GM23338 (cell line): ENCODE results near the gene ACP2. TPM values are rescaled to one million over a fixed set of nuclear protein-coding genes. Genes with fewer than 3 reads are reported as not detected.

Experiments
- ATAC-seq: fragments of 200-7000 bp; cut with Tn5 transposase; 3 replicates; pipeline ENCODE4 v1.9.1; 2020
- DNase-seq: peaks from one replicate; pipeline ENCODE4 v3.0.0-alpha.2; 2015; ENCODE audit warnings: low spot score
- H2AFZ ChIP-seq: fragments of 200-600 bp; sonication (generic); 2 replicates; pipeline ENCODE4 v1.8.0; 2016; ENCODE audit warnings: antibody characterized with exemption, mild to moderate bottlenecking, moderate library complexity
- H3F3A ChIP-seq: fragments of 200-600 bp; sonication (generic); replicated peaks from 2 replicates; pipeline ENCODE4 v1.8.0; 2017; ENCODE audit warnings: antibody characterized with exemption, mixed run types, low read depth
- H3K27ac ChIP-seq: fragments of 200-600 bp; sonication (generic); 2 replicates; pipeline ENCODE4 v1.6.1; 2016; ENCODE audit warnings: low read depth
- H3K27me3 ChIP-seq: fragments of 200-600 bp; sonication (generic); 2 replicates; pipeline ENCODE4 v1.8.0; 2016; ENCODE audit warnings: mild to moderate bottlenecking, mixed run types, moderate library complexity; ENCODE audit not compliant: insufficient read depth
- H3K36me3 ChIP-seq: fragments of 200-600 bp; sonication (generic); 2 replicates; pipeline ENCODE4 v1.8.0; 2016; ENCODE audit warnings: mild to moderate bottlenecking; ENCODE audit not compliant: insufficient read depth
- H3K4me1 ChIP-seq: fragments of 200-600 bp; sonication (generic); 2 replicates; pipeline ENCODE4 v1.8.0; 2016; ENCODE audit warnings: mild to moderate bottlenecking, moderate library complexity; ENCODE audit not compliant: insufficient read depth
- H3K4me2 ChIP-seq: fragments of 200-600 bp; sonication (generic); 2 replicates; pipeline ENCODE4 v1.7.1; 2017; ENCODE audit warnings: mixed run types
- H3K4me3 ChIP-seq: fragments of 200-600 bp; sonication (generic); 2 replicates; pipeline ENCODE4 v1.6.1; 2016; ENCODE audit warnings: mixed run types
- H3K79me2 ChIP-seq: fragments of 200-600 bp; sonication (generic); replicated peaks from 2 replicates; pipeline ENCODE4 v1.8.0; 2017; ENCODE audit warnings: mild to moderate bottlenecking; ENCODE audit not compliant: insufficient read depth
- H3K9me2 ChIP-seq: fragments of 200-600 bp; sonication (generic); 2 replicates; pipeline ENCODE4 v1.8.0; 2017; ENCODE audit not compliant: insufficient read depth
- H4K20me1 ChIP-seq: fragments of 200-600 bp; sonication (generic); replicated peaks from 2 replicates; pipeline ENCODE4 v1.8.0; 2017; ENCODE audit warnings: mild to moderate bottlenecking; ENCODE audit not compliant: insufficient read depth
- H3K27ac Mint-ChIP-seq: 2 replicates; pipeline ENCODE4 v1.8.0; 2020; ENCODE audit warnings: inconsistent platforms, mild to moderate bottlenecking, moderate library complexity, mixed read lengths
- H3K27me3 Mint-ChIP-seq: 3 replicates; pipeline ENCODE4 v1.8.0; 2022; ENCODE audit warnings: low read depth, mild to moderate bottlenecking, moderate library complexity, mixed read lengths, inconsistent platforms; ENCODE audit not compliant: insufficient read depth, poor library complexity
- H3K36me3 Mint-ChIP-seq: 3 replicates; pipeline ENCODE4 v1.8.0; 2021; ENCODE audit warnings: low read depth, mild to moderate bottlenecking, inconsistent platforms, moderate library complexity, mixed read lengths
- H3K4me1 Mint-ChIP-seq: 3 replicates; pipeline ENCODE4 v1.8.0; 2020; ENCODE audit warnings: mild to moderate bottlenecking, inconsistent platforms, mixed read lengths
- H3K4me3 Mint-ChIP-seq: 3 replicates; pipeline ENCODE4 v1.8.0; 2021; ENCODE audit warnings: moderate library complexity, mild to moderate bottlenecking, inconsistent platforms, mixed read lengths
- H3K9me3 Mint-ChIP-seq: 3 replicates; pipeline ENCODE4 v1.8.0; 2020; ENCODE audit warnings: moderate library complexity, mild to moderate bottlenecking, inconsistent platforms, mixed read lengths
- CREB1 ChIP-seq: fragments of 250-450 bp; sonication (Bioruptor Pico); IDR thresholded peaks from 2 replicates; pipeline ENCODE4 v1.5.0; 2020; ENCODE audit warnings: low read depth, mild to moderate bottlenecking, moderate library complexity
- EZH2 ChIP-seq: fragments of 200-600 bp; sonication (generic); IDR thresholded peaks from one replicate; pipeline ENCODE4 v1.8.0; 2017; ENCODE audit warnings: antibody characterized with exemption, mild to moderate bottlenecking, low read depth; ENCODE audit not compliant: unreplicated experiment
- EZH2phosphoT487 ChIP-seq: fragments of 200-600 bp; sonication (generic); IDR thresholded peaks from one replicate; pipeline ENCODE4 v1.8.1; 2018; ENCODE audit warnings: antibody characterized with exemption; ENCODE audit not compliant: unreplicated experiment
- JUNB ChIP-seq: IDR thresholded peaks from one replicate; pipeline ENCODE4 v1.6.1; 2016; ENCODE audit warnings: antibody characterized with exemption; ENCODE audit not compliant: unreplicated experiment
- NANOG ChIP-seq: IDR thresholded peaks from 2 replicates; pipeline ENCODE4 v1.6.1; 2016; ENCODE audit warnings: antibody characterized with exemption, borderline replicate concordance
- POLR2AphosphoS5 ChIP-seq: IDR thresholded peaks from 2 replicates; pipeline ENCODE4 v1.6.1; 2016; ENCODE audit warnings: antibody characterized with exemption, low read depth
- STAT1 ChIP-seq: IDR thresholded peaks from one replicate; pipeline ENCODE4 v1.6.1; 2016; ENCODE audit warnings: antibody characterized with exemption; ENCODE audit not compliant: unreplicated experiment
- polyA plus RNA-seq: library from polyadenylated mRNA; unstranded; fragments of >200 nt; fragmentation: Nextera tagmentation; extraction: Ambion mirVana; gene quantifications from 2 replicates; pipeline ENCODE4 v1.2.1, GENCODE V29; 2016
- total RNA-seq: library from RNA; depleted of rRNA; stranded (reverse); fragments of >200 nt; shearing (Covaris generic); gene quantifications from 2 replicates; pipeline ENCODE4 v1.2.3, GENCODE V29; 2014
- TF ChIP-seq, protein P1 (sequence below): IDR thresholded peaks from 2 replicates; pipeline ENCODE4 v1.6.1; 2016; ENCODE audit warnings: antibody characterized with exemption
- TF ChIP-seq, protein P2 (sequence below): fragments of 250-450 bp; sonication (Bioruptor Pico); IDR thresholded peaks from 2 replicates; pipeline ENCODE4 v1.5.0; 2020; ENCODE audit warnings: mild to moderate bottlenecking, moderate library complexity
- TF ChIP-seq, protein P3 (sequence below): IDR thresholded peaks from one replicate; pipeline ENCODE4 v1.6.1; 2018; ENCODE audit warnings: antibody characterized with exemption; ENCODE audit not compliant: unreplicated experiment

The ACP2 gene
- total and polyA plus RNA-seq, 2 experiments from 2014 or later = 7.3 to 32.1 TPM

- Histone ChIP-seq H3K79me2 (peaks cover 18% of the 10 kb centered on the region), H2AFZ (no peak overlapping the region), H3K4me2 (no peak overlapping the region), H3K27me3 (no peaks in the 10 kb centered on the region), H3K9me2 (no peaks in the 10 kb centered on the region), H3K36me3 (peaks cover 27% of the 10 kb centered on the region), H3K4me1 (no peaks in the 10 kb centered on the region; the same call in 1 of the 2 replicates), H3K4me3 (no peak overlapping the region), H3F3A (no peaks in the 10 kb centered on the region), H4K20me1 (peaks cover 5% of the 10 kb centered on the region), H3K27ac (no peak overlapping the region)
- peaks cover 60% of the 10 kb centered on the region for H3K36me3 Mint-ChIP-seq
- DNase-seq = no peak
- no peak overlapping the region for H3K4me3 Mint-ChIP-seq
- TF ChIP-seq EZH2 (no peak), NANOG (no peak), POLR2AphosphoS5 (no peak), JUNB (no peak), EZH2phosphoT487 (no peak), STAT1 (no peak), CREB1 (CRISPR knock-in tag) (no peak)
- TF ChIP-seq, protein P1, sequence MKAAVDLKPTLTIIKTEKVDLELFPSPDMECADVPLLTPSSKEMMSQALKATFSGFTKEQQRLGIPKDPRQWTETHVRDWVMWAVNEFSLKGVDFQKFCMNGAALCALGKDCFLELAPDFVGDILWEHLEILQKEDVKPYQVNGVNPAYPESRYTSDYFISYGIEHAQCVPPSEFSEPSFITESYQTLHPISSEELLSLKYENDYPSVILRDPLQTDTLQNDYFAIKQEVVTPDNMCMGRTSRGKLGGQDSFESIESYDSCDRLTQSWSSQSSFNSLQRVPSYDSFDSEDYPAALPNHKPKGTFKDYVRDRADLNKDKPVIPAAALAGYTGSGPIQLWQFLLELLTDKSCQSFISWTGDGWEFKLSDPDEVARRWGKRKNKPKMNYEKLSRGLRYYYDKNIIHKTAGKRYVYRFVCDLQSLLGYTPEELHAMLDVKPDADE = no peak
- TF ChIP-seq, protein P2, sequence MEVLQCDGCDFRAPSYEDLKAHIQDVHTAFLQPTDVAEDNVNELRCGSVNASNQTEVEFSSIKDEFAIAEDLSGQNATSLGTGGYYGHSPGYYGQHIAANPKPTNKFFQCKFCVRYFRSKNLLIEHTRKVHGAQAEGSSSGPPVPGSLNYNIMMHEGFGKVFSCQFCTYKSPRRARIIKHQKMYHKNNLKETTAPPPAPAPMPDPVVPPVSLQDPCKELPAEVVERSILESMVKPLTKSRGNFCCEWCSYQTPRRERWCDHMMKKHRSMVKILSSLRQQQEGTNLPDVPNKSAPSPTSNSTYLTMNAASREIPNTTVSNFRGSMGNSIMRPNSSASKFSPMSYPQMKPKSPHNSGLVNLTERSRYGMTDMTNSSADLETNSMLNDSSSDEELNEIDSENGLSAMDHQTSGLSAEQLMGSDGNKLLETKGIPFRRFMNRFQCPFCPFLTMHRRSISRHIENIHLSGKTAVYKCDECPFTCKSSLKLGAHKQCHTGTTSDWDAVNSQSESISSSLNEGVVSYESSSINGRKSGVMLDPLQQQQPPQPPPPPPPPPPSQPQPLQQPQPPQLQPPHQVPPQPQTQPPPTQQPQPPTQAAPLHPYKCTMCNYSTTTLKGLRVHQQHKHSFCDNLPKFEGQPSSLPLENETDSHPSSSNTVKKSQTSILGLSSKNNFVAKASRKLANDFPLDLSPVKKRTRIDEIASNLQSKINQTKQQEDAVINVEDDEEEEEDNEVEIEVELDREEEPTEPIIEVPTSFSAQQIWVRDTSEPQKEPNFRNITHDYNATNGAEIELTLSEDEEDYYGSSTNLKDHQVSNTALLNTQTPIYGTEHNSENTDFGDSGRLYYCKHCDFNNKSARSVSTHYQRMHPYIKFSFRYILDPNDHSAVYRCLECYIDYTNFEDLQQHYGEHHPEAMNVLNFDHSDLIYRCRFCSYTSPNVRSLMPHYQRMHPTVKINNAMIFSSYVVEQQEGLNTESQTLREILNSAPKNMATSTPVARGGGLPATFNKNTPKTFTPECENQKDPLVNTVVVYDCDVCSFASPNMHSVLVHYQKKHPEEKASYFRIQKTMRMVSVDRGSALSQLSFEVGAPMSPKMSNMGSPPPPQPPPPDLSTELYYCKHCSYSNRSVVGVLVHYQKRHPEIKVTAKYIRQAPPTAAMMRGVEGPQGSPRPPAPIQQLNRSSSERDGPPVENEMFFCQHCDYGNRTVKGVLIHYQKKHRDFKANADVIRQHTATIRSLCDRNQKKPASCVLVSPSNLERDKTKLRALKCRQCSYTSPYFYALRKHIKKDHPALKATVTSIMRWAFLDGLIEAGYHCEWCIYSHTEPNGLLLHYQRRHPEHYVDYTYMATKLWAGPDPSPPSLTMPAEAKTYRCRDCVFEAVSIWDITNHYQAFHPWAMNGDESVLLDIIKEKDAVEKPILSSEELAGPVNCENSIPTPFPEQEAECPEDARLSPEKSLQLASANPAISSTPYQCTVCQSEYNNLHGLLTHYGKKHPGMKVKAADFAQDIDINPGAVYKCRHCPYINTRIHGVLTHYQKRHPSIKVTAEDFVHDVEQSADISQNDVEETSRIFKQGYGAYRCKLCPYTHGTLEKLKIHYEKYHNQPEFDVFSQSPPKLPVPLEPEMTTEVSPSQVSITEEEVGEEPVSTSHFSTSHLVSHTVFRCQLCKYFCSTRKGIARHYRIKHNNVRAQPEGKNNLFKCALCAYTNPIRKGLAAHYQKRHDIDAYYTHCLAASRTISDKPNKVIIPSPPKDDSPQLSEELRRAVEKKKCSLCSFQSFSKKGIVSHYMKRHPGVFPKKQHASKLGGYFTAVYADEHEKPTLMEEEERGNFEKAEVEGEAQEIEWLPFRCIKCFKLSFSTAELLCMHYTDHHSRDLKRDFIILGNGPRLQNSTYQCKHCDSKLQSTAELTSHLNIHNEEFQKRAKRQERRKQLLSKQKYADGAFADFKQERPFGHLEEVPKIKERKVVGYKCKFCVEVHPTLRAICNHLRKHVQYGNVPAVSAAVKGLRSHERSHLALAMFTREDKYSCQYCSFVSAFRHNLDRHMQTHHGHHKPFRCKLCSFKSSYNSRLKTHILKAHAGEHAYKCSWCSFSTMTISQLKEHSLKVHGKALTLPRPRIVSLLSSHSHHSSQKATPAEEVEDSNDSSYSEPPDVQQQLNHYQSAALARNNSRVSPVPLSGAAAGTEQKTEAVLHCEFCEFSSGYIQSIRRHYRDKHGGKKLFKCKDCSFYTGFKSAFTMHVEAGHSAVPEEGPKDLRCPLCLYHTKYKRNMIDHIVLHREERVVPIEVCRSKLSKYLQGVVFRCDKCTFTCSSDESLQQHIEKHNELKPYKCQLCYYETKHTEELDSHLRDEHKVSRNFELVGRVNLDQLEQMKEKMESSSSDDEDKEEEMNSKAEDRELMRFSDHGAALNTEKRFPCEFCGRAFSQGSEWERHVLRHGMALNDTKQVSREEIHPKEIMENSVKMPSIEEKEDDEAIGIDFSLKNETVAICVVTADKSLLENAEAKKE (CRISPR knock-in tag) = no peak
- TF ChIP-seq, protein P3, sequence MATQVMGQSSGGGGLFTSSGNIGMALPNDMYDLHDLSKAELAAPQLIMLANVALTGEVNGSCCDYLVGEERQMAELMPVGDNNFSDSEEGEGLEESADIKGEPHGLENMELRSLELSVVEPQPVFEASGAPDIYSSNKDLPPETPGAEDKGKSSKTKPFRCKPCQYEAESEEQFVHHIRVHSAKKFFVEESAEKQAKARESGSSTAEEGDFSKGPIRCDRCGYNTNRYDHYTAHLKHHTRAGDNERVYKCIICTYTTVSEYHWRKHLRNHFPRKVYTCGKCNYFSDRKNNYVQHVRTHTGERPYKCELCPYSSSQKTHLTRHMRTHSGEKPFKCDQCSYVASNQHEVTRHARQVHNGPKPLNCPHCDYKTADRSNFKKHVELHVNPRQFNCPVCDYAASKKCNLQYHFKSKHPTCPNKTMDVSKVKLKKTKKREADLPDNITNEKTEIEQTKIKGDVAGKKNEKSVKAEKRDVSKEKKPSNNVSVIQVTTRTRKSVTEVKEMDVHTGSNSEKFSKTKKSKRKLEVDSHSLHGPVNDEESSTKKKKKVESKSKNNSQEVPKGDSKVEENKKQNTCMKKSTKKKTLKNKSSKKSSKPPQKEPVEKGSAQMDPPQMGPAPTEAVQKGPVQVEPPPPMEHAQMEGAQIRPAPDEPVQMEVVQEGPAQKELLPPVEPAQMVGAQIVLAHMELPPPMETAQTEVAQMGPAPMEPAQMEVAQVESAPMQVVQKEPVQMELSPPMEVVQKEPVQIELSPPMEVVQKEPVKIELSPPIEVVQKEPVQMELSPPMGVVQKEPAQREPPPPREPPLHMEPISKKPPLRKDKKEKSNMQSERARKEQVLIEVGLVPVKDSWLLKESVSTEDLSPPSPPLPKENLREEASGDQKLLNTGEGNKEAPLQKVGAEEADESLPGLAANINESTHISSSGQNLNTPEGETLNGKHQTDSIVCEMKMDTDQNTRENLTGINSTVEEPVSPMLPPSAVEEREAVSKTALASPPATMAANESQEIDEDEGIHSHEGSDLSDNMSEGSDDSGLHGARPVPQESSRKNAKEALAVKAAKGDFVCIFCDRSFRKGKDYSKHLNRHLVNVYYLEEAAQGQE = no peak
- H3K27me3 Mint-ChIP-seq = no peaks in the 10 kb centered on the region
- no peaks in the 10 kb centered on the region for H3K9me3 Mint-ChIP-seq
- ATAC-seq = no peak
- no peak overlapping the region for H3K27ac Mint-ChIP-seq
- peaks cover 6% of the 10 kb centered on the region for H3K4me1 Mint-ChIP-seq
Measured at GRCh38 chr11:47222696-47223095, 25.9 kb downstream of the ACP2 start.
